NCI-H146 treated with DMSO at 0.1 percent for 48 hours (cell line): ENCODE data around the gene LRRC26.
A peak's percentile ranks its signal among the peaks of the same experiment; 100 is the strongest.

ENCODE experiments used
- DNase-seq: peaks from one replicate; lab custom pipeline; 2025; ENCODE audit not compliant: unreplicated experiment; lab: John Stamatoyannopoulos, UW

The LRRC26 gene, protein sequence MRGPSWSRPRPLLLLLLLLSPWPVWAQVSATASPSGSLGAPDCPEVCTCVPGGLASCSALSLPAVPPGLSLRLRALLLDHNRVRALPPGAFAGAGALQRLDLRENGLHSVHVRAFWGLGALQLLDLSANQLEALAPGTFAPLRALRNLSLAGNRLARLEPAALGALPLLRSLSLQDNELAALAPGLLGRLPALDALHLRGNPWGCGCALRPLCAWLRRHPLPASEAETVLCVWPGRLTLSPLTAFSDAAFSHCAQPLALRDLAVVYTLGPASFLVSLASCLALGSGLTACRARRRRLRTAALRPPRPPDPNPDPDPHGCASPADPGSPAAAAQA

DNA sequence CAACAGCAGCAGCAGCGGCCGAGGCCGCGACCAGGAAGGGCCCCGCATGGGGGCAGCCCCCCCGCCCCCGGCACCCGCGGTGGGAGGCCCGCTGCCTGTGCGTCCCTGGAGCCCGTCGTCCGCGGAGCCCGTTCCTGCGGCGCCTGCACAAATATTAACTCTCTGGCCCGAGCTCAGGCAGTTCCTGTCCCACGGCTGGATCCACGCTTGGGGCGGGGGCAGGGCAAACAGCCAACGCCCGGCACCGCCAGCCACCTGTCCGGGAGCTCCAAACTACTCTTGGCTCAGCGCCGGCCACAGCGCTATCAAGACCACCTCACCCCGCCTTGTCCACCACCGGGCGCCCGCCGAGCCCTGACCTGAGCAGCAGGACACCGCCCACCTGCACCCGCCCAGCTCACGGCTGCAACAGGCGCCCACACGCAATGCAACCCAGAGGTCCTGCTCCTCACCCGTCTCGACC, at the start of gene LRRC26:
Gene LRRC26, minus strand, starts transcription at position 156 of the 463 bp plus-strand sequence. Its CDS starts 108 bp downstream, at position 48.
- DNase-seq: no peak

DNA sequence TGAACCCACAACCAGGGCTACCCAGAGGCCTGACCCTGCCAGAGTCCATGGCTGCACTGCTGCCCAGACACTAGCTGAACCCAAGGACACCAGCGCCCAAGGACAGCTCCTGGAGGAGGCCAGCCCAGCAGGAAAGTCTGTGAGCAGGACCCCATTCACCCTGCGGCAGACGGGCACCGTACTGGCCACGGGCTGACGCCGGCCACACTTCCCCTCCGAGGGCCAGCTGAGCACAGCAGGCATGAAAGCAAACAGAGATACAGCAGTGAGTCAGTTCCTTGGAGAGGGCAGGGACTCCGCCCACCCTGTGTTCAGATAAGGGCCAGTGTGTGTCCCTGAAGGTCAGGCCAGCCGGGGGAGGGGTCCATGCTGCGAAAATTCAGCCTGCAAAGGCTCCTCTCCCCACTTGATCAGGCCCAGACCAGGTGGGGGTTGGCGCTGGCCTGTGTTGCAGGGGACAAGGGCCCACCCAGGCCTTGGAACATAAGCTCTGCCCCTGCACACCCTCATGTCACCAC, 49.0 kb upstream of the LRRC26 start:
- DNase-seq: no peak

DNA sequence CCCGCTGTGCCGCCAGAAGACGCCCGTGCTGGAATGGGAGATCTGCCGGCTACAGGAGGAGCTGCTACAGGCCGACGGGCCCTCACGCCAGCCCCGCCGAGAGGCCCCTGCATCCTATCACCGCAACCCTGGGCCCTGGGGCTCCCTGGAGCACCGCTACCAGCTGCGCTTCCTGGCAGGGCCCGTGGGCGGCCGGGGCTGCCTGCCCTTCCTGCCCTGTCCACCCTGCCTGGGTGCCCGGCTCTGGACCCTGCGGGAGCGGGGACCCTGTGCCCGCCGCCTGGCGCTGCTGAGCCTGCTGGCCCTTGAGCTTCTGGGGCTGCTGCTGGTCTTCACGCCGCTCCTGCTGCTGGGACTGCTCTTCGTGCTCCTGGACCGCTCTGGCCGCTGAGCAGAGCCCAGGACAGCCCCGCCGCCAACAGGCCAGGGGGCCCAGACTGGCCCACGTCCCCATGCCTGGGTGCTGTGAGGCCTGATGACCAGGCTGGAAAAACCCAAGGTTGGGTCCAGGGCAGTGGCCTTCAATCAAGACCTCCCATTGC, 48.4 kb upstream of the LRRC26 start:
- DNase-seq: no peak

DNA sequence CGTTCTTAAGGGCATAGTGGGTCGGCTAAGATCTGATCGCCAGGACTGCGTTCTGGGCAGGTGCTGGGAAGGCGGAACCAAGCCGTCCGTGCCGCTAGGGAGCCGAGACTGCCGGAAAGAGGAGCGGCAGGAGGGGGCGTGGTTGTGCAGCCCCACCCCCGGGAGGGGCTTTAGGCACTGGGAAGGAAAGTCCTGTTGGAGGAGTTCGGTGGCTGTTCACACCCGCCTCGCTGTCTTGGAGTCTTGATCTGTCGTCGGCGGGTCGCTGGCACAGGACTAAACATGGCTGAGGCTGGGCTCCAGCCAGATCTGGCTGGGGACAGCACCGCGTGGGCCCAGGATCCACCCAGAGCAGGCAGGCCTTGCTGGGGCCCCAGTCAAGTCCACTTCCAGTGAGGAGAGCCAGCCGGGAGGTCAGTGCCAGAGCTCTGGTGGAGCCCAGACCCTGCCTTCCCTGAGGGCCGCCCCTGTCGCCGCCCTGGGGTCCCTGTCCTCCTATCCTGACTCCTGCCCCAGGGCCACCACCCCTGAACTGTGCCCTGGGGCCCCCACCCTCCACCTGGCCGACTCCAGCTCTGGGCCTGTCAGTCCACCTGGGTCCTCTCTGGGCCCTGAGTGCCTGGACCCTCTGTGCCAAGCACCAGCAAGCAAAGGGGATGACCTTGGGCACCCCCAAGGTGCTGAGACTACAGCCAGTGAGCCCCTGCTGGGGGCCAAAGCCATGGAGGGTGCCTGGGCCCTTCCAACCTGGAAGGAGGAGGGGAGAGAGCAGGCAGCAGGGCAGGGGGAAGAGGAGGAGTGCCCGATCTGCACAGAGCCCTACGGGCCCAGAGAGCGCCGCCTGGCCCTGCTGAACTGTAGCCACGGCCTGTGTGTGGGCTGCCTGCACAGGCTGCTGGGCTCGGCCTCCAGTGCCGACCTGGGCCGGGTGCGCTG, 47.7 kb upstream of the LRRC26 start:
- no peak for DNase-seq

DNA sequence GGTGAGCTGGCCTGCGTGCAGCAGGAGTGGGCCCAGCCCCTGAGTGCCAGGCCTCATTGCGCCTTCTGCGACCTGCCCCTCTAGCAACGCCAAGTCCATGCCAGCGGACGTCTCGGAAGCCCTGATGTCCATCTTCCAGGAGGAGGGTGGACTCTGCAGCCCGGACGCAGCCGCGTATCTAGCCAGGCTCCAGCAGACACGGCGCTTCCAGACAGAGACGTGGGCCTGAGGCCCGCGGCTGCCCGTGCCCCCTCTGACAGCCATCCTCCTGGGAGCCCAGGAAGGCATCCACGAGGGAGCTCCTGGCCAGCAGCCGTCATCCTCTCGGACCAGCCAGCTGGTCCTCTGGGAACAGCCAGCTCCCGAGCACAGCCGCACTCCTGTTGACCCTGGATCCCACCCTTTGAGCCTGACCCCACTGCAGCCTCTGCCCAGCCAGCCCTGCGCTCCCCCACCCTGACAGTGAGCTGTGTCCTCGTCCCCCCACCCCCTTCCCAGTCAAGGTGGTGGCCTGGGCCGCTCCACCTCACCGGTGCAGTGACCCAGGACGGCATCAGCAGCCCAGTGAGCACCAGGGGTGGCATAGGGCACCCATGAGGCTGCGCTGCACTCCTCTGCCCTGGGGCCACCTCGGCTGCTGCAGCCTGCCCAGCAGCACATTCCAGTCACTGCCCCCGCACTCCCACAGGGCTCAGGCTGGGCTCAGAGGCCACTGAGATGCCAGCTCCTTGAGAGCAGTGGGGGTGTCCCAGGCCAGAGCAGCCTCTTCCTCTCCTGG, 46.5 kb upstream of the LRRC26 start:
- DNase-seq: no peak

DNA sequence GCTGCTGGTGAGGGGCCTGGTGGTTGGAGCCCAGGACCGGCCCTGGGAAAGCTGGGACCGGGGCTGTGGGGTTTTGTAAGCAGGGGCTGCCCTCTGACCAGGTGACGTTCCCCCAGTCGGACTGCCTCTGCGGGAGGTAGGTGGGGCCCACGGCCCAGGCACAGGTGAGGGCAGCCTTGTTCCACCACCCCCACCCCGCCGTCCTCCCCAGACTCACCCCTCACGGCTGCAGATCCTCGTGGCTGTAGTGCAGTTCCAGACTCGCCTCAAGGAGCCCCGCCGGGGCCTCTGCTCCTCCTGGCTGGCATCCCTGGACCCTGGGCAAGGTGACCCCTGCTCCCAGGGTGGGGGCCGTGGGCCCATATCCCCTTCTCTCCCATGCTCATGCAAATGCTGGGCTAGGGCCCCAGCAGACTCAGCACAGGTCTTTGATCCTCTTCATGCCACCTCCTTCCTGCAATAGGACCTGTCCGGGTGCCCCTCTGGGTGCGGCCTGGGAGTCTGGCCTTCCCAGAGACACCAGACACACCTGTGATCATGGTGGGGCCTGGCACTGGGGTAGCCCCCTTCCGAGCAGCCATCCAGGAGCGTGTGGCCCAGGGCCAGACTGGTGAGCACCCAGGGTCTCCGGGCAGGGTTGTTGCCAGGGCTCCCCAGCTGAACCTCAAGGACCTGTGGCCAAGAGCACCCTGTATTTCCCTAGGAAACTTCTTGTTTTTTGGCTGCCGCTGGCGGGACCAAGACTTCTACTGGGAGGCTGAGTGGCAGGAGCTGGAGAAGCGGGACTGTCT, 45.5 kb upstream of the LRRC26 start:
- DNase-seq: no peak

DNA sequence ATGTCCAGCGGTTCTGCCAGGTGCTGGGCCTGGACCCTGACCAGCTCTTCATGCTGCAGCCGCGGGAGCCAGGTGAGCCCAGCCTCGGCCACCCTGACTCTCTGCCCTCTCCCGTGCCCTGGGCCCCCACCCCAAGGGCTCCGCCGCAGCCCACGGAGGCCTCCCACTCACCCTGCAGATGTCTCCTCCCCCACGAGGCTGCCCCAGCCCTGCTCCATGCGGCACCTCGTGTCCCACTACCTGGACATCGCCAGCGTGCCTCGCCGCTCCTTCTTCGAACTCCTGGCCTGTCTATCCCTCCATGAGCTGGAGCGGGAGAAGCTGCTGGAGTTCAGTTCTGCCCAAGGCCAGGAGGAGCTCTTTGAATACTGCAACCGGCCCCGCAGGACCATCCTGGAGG, 44.8 kb upstream of the LRRC26 start:
- DNase-seq: no peak

DNA sequence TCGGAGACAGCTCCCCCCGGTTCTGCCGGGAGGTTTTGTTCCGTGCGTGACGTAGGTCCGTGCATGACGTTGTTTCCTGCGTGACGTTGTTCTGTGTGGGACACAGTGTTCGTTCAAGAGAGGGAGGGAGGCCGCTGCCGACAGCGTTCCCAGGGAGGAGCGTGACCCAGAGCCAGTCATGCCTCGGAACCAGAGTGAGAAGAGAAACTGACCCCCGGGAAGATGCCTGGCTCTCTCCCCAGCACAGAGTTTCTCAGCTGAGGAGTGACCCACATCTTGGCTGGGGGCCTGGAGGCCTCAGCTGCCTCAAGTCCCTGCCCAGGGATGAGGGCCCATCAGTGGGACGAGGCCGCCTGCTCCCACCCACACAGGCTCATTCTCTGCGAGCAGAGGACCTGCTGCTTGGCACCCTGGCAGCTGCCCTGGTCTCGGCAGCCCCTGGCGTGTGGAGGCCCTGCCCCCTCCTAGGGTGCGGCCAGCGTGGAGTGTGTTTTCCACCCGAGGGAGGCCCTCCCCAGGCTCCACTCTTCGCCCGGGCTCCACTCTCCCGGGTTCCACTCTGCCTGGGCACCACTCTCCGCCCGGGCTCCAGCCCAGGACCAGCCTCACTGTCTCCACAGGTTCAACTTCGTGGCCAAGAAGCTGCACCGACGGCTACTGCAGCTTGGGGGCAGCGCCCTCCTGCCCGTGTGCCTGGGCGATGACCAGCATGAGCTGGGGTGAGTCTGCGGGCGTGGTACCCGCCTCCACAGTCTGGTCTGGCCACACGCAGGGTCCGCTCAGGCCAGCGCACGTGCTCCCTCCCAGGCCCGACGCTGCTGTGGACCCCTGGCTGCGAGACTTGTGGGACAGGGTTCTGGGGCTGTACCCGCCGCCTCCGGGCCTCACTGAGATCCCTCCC, 43.6 kb upstream of the LRRC26 start:
- DNase-seq: no peak

DNA sequence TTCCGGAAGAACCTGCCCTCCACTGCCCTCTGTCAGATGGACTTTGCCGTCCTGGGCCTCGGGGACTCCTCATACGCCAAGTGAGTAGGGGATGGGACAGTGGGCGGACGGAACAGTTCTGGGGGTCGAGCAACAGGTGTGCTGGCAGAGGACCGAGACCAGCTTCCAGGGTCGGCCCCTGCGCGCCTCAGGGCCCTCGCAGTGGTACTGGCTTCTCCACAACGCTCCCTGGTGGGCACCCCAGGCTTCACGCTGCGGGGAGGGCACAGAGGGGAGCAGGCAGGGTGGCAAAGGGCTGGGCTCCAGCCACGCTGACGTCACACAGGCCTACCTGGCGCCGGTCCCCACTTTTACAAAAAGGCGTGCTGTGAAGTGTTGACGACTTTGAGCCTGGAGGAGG, 42.7 kb upstream of the LRRC26 start:
- DNase-seq: no peak

DNA sequence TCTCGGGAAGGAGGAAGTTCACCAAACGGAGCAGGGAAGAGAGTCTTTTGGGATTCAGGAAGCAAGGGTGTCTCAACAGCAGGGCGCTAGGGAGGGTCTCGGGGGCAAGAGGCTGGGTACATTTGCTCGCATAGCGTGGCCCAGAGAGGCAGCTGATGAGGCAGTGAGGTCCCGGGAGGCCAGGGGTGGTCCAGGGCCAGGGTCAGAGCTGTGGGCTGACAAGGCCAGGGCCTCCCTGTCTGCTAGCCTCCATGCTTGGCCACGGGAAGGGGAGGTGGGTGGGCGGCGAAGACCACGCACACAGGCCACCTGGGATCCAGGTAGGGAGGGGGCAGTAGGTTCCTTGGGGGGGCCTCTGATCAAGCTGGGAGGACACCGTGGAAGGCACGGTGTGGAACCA, 41.7 kb upstream of the LRRC26 start:
- DNase-seq: no peak

DNA sequence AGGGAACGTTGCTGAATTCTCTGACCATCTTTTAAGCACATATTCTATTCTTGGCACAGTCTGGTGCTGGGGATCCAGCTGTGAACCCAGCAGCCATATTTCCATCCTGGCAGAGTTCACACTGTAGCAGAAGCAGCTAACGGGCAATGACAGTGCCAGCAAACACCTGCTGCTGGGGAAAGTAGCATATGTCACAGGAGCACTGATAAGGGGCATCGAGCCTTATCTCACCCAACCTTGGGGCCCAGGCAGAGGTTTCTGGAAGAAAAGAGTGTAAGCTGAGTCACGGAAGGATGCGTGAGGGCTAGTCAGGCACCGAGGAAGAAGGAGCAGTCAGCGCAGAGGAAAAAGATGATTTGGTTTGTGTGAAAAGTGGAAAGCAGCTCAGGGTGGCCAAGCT, 36.8 kb upstream of the LRRC26 start:
- no peak for DNase-seq

DNA sequence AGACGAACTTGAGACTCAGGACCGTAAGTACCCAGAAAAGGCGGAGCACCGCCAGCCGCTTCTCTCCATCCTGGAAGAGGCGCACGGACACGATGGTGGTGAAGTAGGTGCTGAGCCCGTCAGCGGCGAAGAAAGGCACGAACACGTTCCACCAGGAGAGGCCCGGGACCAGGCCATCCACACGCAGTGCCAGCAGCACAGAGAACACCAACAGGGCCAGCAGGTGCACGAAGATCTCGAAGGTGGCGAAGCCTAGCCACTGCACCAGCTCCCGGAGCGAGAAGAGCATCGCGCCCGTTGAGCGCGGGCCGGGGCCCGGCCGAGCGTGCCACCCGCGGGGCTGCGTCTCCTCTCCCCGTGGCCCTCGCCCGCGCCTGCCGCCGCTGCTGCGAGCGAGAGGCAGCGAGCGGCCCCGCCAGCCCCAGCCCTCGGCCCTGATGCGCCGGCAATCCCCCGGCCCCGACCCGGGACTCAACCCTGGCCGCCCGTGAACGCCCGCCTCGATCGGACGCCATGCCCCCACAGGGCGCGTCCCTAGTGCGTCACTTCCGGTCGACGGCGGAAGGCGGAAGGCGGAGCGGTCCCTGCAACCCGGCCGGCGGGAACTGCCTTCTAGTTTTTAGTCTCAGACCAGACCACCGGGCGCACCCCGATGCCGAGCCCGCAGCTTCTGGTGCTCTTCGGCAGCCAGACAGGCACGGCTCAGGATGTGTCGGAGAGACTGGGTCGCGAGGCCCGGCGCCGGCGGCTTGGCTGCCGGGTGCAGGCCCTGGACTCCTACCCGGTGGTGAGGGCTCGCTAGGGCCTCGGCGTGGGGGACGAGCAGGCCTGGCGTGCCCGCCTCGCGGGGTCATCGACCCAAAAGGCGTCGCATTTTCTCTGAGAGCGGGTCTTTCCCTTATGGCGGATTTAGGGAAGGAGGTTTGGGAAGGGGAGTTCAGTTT, 35.5 kb upstream of the LRRC26 start, which contains the start of the genes NDOR1 and TMEM203:
Gene NDOR1, plus strand, starts transcription at position 575 of the 944 bp plus-strand sequence. Its CDS starts 78 bp downstream, at position 653.
Gene TMEM203, minus strand, starts transcription at position 523 of the 944 bp plus-strand sequence. Its CDS starts 234 bp downstream, at position 289.
- peak; percentile 37 for DNase-seq

DNA sequence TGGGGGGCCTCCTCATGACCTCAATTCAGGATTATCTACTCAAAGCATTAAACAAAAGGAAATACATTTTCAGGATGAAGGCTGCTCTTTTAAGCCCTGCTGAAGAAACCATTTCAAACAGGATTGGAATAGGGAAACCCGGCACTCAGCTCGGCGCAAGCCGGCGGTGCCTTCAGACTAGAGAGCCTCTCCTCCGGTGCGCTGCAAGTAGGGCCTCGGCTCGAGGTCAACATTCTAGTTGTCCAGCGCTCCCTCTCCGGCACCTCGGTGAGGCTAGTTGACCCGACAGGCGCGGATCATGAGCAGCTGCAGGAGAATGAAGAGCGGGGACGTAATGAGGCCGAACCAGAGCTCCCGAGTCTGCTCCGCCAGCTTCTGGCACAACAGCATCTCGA, 34.9 kb upstream of the LRRC26 start:
- no peak for DNase-seq

DNA sequence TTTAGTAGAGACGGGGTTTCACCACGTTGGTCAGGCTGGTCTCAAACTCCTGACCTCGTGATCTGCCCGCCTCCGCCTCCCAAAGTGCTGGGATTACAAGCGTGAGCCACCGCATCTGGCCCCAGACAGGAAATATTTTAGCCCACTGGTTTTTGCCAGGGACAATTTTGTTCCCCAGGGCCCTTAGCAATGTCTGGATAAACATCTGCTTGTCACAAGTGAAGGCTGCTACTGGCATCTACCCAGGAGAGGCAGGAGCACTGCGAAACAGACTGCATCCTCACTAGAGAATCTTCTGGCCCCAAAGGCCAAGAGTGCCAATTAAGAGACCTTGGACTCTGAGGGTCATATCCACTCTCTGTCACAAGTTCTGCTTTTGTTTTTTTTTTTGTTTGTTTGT, 33.1 kb upstream of the LRRC26 start:
- no peak for DNase-seq

DNA sequence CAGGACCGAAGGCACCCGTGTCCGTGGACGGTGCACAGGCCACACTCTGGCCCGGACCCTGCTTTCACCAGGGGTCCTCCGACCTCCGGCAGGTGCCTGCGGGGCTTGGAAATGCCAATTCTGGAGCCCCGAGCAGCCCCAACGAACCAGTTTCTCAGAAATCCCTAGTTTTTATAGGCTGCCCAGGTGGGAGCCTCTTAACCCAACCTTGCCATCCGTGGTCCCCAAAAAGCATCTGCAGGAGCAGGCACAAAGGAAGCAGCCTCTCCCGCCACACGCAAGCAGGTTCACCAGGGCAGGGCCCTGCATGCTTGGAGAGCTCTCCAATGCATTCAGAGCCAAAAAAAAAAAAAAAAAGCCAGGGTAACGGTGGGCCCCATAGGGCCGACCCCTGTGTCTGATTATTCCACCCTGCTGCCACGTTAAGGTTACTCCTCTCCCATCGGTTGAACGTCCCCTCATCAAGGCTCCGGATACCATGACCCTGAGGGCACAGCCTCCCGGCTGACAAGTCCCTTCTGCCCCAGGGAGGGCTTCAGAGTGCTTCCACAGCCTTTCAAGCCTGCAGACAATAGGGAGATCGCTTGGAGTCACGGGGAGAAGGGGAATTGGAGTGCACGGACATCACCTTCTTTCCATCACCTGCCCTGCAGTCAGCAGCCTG, 31.5 kb upstream of the LRRC26 start:
- DNase-seq: no peak

DNA sequence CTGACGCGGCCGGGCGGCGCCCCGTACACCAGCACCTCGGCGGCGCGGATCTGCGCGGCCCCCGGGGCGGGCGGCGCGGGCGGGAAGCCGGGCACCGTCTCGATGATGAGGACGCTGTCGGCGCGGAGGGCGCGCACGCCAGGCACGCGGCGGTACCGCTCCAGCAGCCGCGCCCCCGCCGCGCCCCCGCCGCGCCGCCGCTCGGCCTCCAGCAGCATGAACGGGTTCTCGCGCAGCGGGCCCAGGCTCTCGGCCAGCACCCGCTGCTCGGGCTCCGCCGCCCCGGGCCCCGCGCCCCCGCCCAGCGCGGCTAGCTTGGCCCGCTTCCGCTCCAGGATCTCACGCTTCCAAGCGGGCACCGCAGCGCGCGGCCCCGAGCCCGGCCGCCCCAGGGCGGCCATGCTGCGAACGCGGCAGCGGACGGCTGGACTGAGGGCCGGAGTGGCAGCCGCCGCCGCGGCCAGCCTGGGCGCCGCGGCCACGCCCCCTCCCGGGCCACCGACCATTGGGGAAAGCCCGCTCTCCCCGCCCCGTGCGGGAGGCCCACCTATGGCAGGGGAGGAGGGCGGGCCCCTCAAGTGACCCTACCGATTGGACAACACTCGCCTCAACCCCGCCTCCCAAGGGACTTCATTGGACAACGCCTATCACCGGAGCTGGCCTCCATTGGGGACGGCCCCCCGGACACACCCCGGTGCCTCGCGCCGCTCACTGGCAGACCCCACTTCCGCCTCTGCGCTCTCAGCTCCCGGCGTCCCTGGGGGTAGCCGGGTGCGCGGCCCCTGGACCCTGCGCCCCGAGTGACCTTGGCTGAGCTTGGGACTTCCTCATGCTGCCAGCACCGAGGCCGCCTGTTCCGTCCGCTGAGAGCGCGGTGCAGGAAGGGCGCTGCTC, 30.7 kb upstream of the LRRC26 start, which contains the start of gene TPRN:
Gene TPRN, minus strand, starts transcription at position 431 of the 894 bp plus-strand sequence. Its CDS starts 30 bp downstream, at position 401.
- DNase-seq: peak; percentile 93
